BJ (cell line): ENCODE data around the gene MC4R. TPM values are rescaled to one million over a fixed set of nuclear protein-coding genes. Genes with fewer than 3 reads are reported as not detected.
A peak's percentile ranks its signal among the peaks of the same experiment; 100 is the strongest.
"Not testable (repeated sequence)": the region's sequence is repeated elsewhere in the genome, so short reads cannot be mapped to it uniquely, and the experiment has no call there.

Experiments
- CTCF ChIA-PET: fragments of 350-600 bp; formaldehyde crosslinking; extraction: SDS; loops from one replicate; lab custom pipeline; 2021; ENCODE audit warnings: antibody characterized with exemption, inconsistent platforms; lab: Yijun Ruan, JAX
- POLR2A ChIA-PET: fragments of 300-600 bp; sonication (Branson Sonifier 250); formaldehyde crosslinking; extraction: SDS; loops from one replicate; lab custom pipeline; 2021; ENCODE audit warnings: antibody characterized with exemption; lab: Charles Lee
- DNase-seq: peaks from one replicate; pipeline ENCODE4 v3.0.0-alpha.2; 2011; ENCODE audit warnings: low read depth
- H3K27me3 ChIP-seq: 2 replicates; pipeline ENCODE4 v1.6.0; 2011; ENCODE audit warnings: low read length; ENCODE audit not compliant: control insufficient read depth, insufficient read depth
- H3K36me3 ChIP-seq: 2 replicates; pipeline ENCODE4 v1.5.1; 2011; ENCODE audit warnings: low read length; ENCODE audit not compliant: control insufficient read depth, insufficient read depth
- H3K4me3 ChIP-seq: 2 replicates; pipeline ENCODE4 v1.5.1; 2011; ENCODE audit warnings: low read depth, mild to moderate bottlenecking, control low read depth, low read length
- polyA minus RNA-seq: library from RNA; depleted of rRNA, polyadenylated mRNA; stranded (reverse); fragments of >200 nt; gene quantifications from 2 replicates; pipeline ENCODE4 v1.2.3, GENCODE V29; 2011; rRNA and poly(A)+ RNA removed
- polyA plus RNA-seq: library from polyadenylated mRNA; depleted of rRNA; stranded (reverse); fragments of >200 nt; gene quantifications from 2 replicates; pipeline ENCODE4 v1.2.3, GENCODE V29; 2011; rRNA removed
- TF ChIP-seq, protein P1 (sequence below): IDR thresholded peaks from 2 replicates; pipeline ENCODE4 v1.5.1; 2011; ENCODE audit warnings: low read depth, mild to moderate bottlenecking, control low read depth, inconsistent platforms, low read length, moderate library complexity; ENCODE audit not compliant: insufficient read depth

MC4R gene
- polyA plus RNA-seq = not detected in 2 replicates
- not detected in 2 replicates for polyA minus RNA-seq

- Histone ChIP-seq H3K4me3 (peak within 1 kb of the TSS; percentile 19; the same call in 1 of the 2 replicates), H3K36me3 (no peaks in the 10 kb centered on the region), H3K27me3 (no peaks in the 10 kb centered on the region; the same call in 1 of the 2 replicates)
- DNase-seq = peak; percentile 35
- TF ChIP-seq, protein P1, sequence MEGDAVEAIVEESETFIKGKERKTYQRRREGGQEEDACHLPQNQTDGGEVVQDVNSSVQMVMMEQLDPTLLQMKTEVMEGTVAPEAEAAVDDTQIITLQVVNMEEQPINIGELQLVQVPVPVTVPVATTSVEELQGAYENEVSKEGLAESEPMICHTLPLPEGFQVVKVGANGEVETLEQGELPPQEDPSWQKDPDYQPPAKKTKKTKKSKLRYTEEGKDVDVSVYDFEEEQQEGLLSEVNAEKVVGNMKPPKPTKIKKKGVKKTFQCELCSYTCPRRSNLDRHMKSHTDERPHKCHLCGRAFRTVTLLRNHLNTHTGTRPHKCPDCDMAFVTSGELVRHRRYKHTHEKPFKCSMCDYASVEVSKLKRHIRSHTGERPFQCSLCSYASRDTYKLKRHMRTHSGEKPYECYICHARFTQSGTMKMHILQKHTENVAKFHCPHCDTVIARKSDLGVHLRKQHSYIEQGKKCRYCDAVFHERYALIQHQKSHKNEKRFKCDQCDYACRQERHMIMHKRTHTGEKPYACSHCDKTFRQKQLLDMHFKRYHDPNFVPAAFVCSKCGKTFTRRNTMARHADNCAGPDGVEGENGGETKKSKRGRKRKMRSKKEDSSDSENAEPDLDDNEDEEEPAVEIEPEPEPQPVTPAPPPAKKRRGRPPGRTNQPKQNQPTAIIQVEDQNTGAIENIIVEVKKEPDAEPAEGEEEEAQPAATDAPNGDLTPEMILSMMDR = no peak
- ChIA-PET CTCF (interaction anchor here (0.7 to 1.3 kb wide), 2 partner anchors 20 to 98 kb away, joined by 3 read pairs; no protein-coding TSS in a partner anchor), POLR2A (no interaction called here)
These were observed at the start of gene MC4R for GRCh38 chr18:60372596-60372995. MC4R (minus strand) TSS chr18:60372775; CDS start chr18:60372349, 426 bp downstream.

- CTCF ChIA-PET, POLR2A ChIA-PET, H3K36me3 ChIP-seq, H3K27me3 ChIP-seq, DNase-seq, H3K4me3 ChIP-seq: not testable (repeated sequence)
These were observed 49.7 kb upstream of the MC4R start for GRCh38 chr18:60422306-60422705.

GRCh38 chr18:60421356-60422118 lies 49.0 kb upstream of the MC4R start:
- H3K27me3 ChIP-seq = no peaks in the 10 kb centered on the region
- DNase-seq = no peak
- H3K4me3 ChIP-seq = no peak overlapping the region
- TF ChIP-seq, protein P1 = no peak
- ChIA-PET CTCF (interaction anchor here (0.8 to 1.0 kb wide), 2 partner anchors 10 to 425 kb away, joined by 4 read pairs; no protein-coding TSS in a partner anchor), POLR2A (no interaction called here)
- no peaks in the 10 kb centered on the region for H3K36me3 ChIP-seq

- DNase-seq = no peak
- TF ChIP-seq, protein P1 = no peak
- Histone ChIP-seq H3K36me3 (no peaks in the 10 kb centered on the region), H3K4me3 (no peak overlapping the region), H3K27me3 (no peaks in the 10 kb centered on the region)
- ChIA-PET CTCF (interaction anchor here (1.7 kb wide), 1 partner anchor 430 kb away, joined by 4 read pairs; no protein-coding TSS in a partner anchor), POLR2A (no interaction called here)
These were observed 45.4 kb upstream of the MC4R start for GRCh38 chr18:60417946-60418345.

- CTCF ChIA-PET = interaction anchor here (0.6 to 1.9 kb wide), 11 partner anchors 14 to 559 kb away, joined by 3 to 19 read pairs (median 3); no protein-coding TSS in a partner anchor
- H3K27me3 ChIP-seq = no peaks in the 10 kb centered on the region
- no peak overlapping the region for H3K4me3 ChIP-seq
- TF ChIP-seq, protein P1 = peak; percentile 57
- H3K36me3 ChIP-seq = no peaks in the 10 kb centered on the region
- POLR2A ChIA-PET = no interaction called here
- DNase-seq = no peak
These were observed 41.5 kb upstream of the MC4R start for GRCh38 chr18:60413944-60414547.
